Cardiac ventricle fibroblast (primary cell): Measurements from ENCODE around the gene OPALIN. TPM values are rescaled to one million over a fixed set of nuclear protein-coding genes. Genes with fewer than 3 reads are reported as not detected.

Source experiments
- total RNA-seq: library from RNA; depleted of rRNA; stranded (reverse); fragments of >200 nt; gene quantifications from 2 replicates; pipeline ENCODE4 v1.2.3, GENCODE V29; 2015

The OPALIN gene
- total RNA-seq = not detected in 2 replicates

GRCh38 chr10:96358851-96359540 is at the start of gene OPALIN:
TSS of gene OPALIN (minus strand) at chr10:96359002. CDS start at chr10:96358896, 106 bp downstream.

DNA sequence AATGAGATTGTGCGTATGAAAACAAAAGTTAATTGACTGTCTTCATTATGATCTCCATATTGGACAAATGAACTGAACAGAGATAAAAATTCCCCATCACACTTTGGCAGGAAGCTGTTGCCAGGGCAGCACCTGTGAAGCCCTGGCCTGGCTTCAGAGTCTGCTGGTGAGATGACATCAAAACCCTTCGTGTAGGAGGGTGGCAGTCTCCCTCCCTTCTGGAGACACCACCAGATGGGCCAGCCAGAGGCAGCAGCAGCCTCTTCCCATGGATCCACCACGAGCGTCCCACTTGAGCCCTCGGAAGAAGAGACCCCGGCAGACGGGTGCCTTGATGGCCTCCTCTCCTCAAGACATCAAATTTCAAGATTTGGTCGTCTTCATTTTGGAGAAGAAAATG is 54.6 kb downstream of the OPALIN start, which contains the start of gene DNTT:
TSS of gene DNTT (plus strand) at position 205 of the 400 bp plus-strand sequence. CDS start at position 269, 64 bp downstream.

Other genes starting within 250 kb of the OPALIN start
- 5.9 and 6.6 TPM in 2 replicates for gene ZNF518A, start 228.7 kb downstream of the OPALIN start, total RNA-seq
- gene BLNK, start 87.4 kb downstream of the OPALIN start, total RNA-seq = not detected in 2 replicates
- gene DNTT, start 54.6 kb downstream of the OPALIN start, total RNA-seq = not detected in 2 replicates
- gene TLL2, start 154.9 kb upstream of the OPALIN start, total RNA-seq = 0.44 and 0.98 TPM in 2 replicates
- 59.3 and 73.7 TPM in 2 replicates for gene TM9SF3, start 228.0 kb upstream of the OPALIN start, total RNA-seq